Stimulated activated effector memory CD8-positive, alpha-beta T cell treated with anti-CD3 and anti-CD28 coated beads, Interleukin-12 subunit alpha, Interleukin-12 subunit beta, amount 100 ng/mL, for 72 hours (primary cell): ENCODE data around the gene WAS.
A peak's percentile ranks its signal among the peaks of the same experiment; 100 is the strongest.
"Not testable (repeated sequence)": the region's sequence is repeated elsewhere in the genome, so short reads cannot be mapped to it uniquely, and the experiment has no call there.

ENCODE experiments used
- ATAC-seq: fragments of 150-1000 bp; cut with Tn5 transposase; 2 replicates; pipeline ENCODE4 v1.10.0; 2021
- DNase-seq, 2 donors: peaks; one replicate each; pipeline ENCODE4 v3.0.0; 2021 to 2022; ENCODE audit warnings: low spot score in 2 of 2
- H3K27ac Mint-ChIP-seq: one replicate; pipeline ENCODE4 v1.8.0; 2022; ENCODE audit warnings: mild to moderate bottlenecking, mixed read lengths
- H3K36me3 Mint-ChIP-seq: one replicate; pipeline ENCODE4 v1.8.0; 2022; ENCODE audit warnings: mild to moderate bottlenecking, mixed read lengths
- H3K4me1 Mint-ChIP-seq: one replicate; pipeline ENCODE4 v1.8.0; 2022; ENCODE audit warnings: mixed read lengths
- H3K4me3 Mint-ChIP-seq: one replicate; pipeline ENCODE4 v1.8.0; 2022; ENCODE audit warnings: mild to moderate bottlenecking, mixed read lengths
- H3K9me3 Mint-ChIP-seq: one replicate; pipeline ENCODE4 v1.8.0; 2022; ENCODE audit warnings: mixed read lengths

WAS gene

DNA sequence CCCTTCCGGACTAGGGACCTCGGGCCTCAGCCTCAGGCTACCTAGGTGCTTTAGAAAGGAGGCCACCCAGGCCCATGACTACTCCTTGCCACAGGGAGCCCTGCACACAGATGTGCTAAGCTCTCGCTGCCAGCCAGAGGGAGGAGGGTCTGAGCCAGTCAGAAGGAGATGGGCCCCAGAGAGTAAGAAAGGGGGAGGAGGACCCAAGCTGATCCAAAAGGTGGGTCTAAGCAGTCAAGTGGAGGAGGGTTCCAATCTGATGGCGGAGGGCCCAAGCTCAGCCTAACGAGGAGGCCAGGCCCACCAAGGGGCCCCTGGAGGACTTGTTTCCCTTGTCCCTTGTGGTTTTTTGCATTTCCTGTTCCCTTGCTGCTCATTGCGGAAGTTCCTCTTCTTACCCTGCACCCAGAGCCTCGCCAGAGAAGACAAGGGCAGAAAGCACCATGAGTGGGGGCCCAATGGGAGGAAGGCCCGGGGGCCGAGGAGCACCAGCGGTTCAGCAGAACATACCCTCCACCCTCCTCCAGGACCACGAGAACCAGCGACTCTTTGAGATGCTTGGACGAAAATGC, at the start of gene WAS:
Gene WAS, plus strand, starts transcription at position 389 of the 572 bp plus-strand sequence. Its CDS starts 55 bp downstream, at position 444.
- peak; percentile 12 to 64 for DNase-seq
- Mint-ChIP-seq H3K4me1 (peaks cover 38% of the 10 kb centered on the region), H3K36me3 (peaks cover 46% of the 10 kb centered on the region), H3K27ac (peak within 1 kb of the TSS; percentile 97), H3K9me3 (no peaks in the 10 kb centered on the region), H3K4me3 (peak within 1 kb of the TSS; percentile 93)
- ATAC-seq = peak; percentile 89

DNA sequence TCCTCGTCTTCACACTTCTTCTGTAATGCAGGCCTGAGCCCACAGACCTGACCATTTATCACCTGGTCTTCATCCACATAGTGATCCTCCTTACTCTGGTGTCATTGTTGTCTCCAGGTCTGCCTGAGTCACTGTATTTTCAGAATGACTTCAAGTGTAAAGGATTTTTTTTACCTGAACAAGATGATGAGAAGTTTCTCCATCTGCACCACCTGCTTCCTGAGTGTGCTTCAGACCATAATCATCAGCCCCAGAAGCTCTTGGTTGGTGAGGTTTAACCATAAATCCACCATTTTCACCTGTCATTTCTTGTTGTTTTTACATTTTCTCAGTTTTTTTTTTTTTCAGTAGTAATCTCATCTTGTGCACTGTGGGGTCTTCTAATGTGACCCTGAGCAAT, 47.3 kb upstream of the WAS start:
- Mint-ChIP-seq H3K4me1 (no peaks in the 10 kb centered on the region), H3K27ac (no peak overlapping the region), H3K36me3 (no peaks in the 10 kb centered on the region), H3K4me3 (no peak overlapping the region), H3K9me3 (no peaks in the 10 kb centered on the region)
- DNase-seq = no peak
- ATAC-seq = no peak

DNA sequence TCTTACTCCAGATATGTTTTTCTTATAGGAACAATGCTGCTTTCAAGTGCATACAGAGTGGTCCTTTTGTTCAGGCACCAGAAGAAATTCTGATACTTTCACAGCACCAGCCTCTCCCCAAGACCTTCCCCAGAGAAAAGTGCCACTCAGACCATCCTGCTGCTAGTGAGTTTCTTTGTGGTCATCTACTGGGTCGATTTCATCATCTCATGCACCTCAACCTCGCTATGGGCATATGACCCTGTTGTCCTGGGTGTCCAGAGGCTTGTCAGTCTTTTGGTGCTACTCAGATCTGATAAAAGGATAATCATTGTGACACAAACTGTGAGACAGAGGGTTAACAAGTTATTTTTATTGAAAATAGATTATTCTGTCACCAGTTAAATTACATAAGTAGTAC, 46.8 kb upstream of the WAS start:
- DNase-seq (no peak), ATAC-seq (no peak)
- Mint-ChIP-seq H3K4me3 (no peak overlapping the region), H3K9me3 (no peaks in the 10 kb centered on the region), H3K27ac (no peak overlapping the region), H3K4me1 (no peaks in the 10 kb centered on the region), H3K36me3 (no peaks in the 10 kb centered on the region)

DNA sequence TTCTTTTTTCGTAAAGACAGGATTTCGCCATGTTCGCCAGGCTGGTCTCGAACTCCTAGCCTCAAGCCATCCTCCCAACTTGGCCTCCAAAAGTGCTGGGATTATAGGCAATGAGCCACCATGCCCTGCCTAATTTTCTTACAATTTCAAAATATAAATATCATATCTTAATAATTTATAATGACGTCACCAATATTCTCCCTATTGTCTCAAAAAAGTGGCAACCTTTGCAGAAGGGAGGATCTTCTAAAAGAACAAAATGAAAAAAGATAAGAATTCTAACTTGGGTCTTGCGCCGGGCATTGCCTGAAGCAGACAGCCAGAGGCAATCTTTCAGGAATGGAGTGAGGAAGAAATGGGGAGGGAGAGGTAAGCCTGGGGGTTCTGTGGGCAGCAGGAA, 37.9 kb upstream of the WAS start:
- Mint-ChIP-seq H3K4me1 (no peaks in the 10 kb centered on the region), H3K36me3 (no peaks in the 10 kb centered on the region), H3K27ac (no peak overlapping the region), H3K9me3 (no peaks in the 10 kb centered on the region), H3K4me3 (no peak overlapping the region)
- ATAC-seq (no peak), DNase-seq (no peak)

- Mint-ChIP-seq H3K9me3 (no peaks in the 10 kb centered on the region), H3K36me3 (no peaks in the 10 kb centered on the region), H3K27ac (no peak overlapping the region), H3K4me3 (no peak overlapping the region), H3K4me1 (no peaks in the 10 kb centered on the region)
- ATAC-seq = peak; percentile 65
- peak in 1 of 2 donors; percentile 46 for DNase-seq
Observed at GRCh38 chrX:48648336-48648751, 35.3 kb upstream of the WAS start.

DNA sequence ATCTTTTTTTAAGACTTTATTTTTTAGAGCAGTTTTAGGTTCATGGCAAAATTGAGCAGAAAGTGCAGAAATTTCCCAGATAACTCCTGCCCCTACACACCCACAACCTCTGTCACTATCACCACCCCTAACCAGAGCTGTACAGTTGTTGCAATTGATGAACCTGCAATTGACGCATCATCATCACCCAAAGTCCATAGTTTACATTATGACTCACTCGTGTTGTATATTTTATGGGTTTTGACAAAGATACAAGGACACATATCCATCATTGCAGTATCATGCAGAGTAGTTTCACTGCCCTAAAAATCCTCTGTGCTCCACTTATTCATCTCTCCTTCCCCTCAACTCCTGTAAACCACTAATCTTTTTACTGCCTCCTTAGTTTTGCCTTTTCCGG, 34.5 kb upstream of the WAS start:
- no peak overlapping the region for H3K27ac Mint-ChIP-seq
- no peak for DNase-seq
- no peaks in the 10 kb centered on the region for H3K9me3 Mint-ChIP-seq
- ATAC-seq = no peak
- H3K4me1 Mint-ChIP-seq = no peaks in the 10 kb centered on the region
- H3K36me3 Mint-ChIP-seq = no peaks in the 10 kb centered on the region
- no peak overlapping the region for H3K4me3 Mint-ChIP-seq

- H3K4me1 Mint-ChIP-seq, DNase-seq, ATAC-seq, H3K27ac Mint-ChIP-seq, H3K9me3 Mint-ChIP-seq, H3K4me3 Mint-ChIP-seq, H3K36me3 Mint-ChIP-seq: not testable (repeated sequence)
Observed at GRCh38 chrX:48652055-48652579, 31.5 kb upstream of the WAS start.

DNA sequence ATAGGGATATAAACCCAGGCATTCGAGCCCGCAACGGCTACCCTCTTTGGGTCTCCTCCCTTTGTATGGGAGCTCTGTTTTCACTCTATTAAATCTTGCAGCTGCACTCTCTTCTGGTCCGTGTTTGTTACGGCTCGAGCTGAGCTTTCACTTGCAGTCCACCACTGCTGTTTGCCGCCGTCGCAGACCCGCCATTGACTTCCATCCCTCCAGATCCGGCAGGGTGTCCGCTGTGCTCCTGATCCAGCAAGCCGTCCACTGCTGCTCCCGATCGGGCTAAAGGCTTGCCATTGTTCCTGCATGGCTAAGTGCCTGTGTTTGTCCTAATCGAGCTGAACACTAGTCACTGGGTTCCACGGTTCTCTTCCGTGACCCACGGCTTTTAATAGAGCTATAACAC, 28.9 kb upstream of the WAS start:
- H3K4me1 Mint-ChIP-seq, ATAC-seq: not testable (repeated sequence)

DNA sequence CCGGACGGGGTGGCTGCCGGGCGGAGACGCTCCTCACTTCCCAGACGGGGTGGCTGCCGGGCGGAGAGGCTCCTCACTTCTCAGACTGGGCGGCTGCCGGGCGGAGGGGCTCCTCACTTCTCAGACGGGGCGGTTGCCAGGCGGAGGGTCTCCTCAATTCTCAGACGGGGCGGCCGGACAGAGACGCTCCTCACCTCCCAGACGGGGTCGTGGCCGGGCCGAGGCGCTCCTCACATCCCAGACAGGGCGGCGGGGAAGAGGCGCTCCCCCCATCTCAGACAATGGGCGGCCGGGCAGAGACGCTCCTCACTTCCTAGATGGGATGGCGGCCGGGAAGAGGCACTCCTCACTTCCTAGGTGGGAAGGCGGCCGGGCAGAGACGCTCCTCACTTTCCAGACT, 23.9 kb upstream of the WAS start:
- peaks cover 12% of the 10 kb centered on the region for H3K4me1 Mint-ChIP-seq
- H3K36me3 Mint-ChIP-seq, H3K27ac Mint-ChIP-seq, H3K4me3 Mint-ChIP-seq, ATAC-seq, DNase-seq, H3K9me3 Mint-ChIP-seq: not testable (repeated sequence)

More for the DNA sequence above, 28.9 kb upstream of the WAS start:
- H3K9me3 Mint-ChIP-seq, H3K36me3 Mint-ChIP-seq, H3K4me3 Mint-ChIP-seq, DNase-seq, H3K27ac Mint-ChIP-seq: not testable (repeated sequence)

GRCh38 chrX:48663241-48663640, 20.4 kb upstream of the WAS start:
- peak; percentile 76 for ATAC-seq
- Mint-ChIP-seq H3K4me3 (no peak overlapping the region), H3K9me3 (no peaks in the 10 kb centered on the region), H3K36me3 (no peaks in the 10 kb centered on the region), H3K4me1 (peaks cover 12% of the 10 kb centered on the region), H3K27ac (no peak overlapping the region)
- DNase-seq = no peak

- ATAC-seq (peak; percentile 66), DNase-seq (no peak)
- Mint-ChIP-seq H3K27ac (no peak overlapping the region), H3K36me3 (no peaks in the 10 kb centered on the region), H3K9me3 (no peaks in the 10 kb centered on the region), H3K4me1 (peaks cover 12% of the 10 kb centered on the region), H3K4me3 (no peak overlapping the region)
Observed at GRCh38 chrX:48664156-48664555, 19.4 kb upstream of the WAS start.

DNA sequence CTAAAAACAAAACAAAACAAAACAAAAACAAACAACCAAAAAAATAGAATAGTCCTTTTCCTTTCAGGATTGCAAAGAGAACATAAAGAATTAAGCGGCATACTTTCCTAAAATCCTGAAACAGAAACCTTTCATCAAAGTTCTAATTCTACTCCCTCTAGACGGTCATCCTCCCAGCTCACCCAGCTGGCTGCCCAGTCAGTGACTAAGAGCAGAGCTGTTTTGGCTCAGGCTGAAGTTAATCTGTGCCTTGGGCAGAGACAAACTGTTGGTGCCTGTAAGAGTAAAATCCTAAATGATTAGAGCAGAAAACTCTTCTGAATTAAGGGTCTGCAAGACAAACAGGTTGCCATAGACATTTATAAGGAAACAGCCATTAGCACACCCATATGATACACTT, 17.6 kb upstream of the WAS start:
- DNase-seq (no peak), ATAC-seq (no peak)
- Mint-ChIP-seq H3K4me3 (no peak overlapping the region), H3K4me1 (peaks cover 6% of the 10 kb centered on the region), H3K9me3 (no peaks in the 10 kb centered on the region), H3K36me3 (no peaks in the 10 kb centered on the region), H3K27ac (no peak overlapping the region)

GRCh38 chrX:48666649-48667048, 16.9 kb upstream of the WAS start:
- Mint-ChIP-seq H3K4me1 (no peaks in the 10 kb centered on the region), H3K36me3 (no peaks in the 10 kb centered on the region), H3K4me3 (no peak overlapping the region), H3K27ac (no peak overlapping the region), H3K9me3 (no peaks in the 10 kb centered on the region)
- ATAC-seq (no peak), DNase-seq (no peak)

- no peak overlapping the region for H3K4me3 Mint-ChIP-seq
- DNase-seq (no peak), ATAC-seq (no peak)
- H3K4me1 Mint-ChIP-seq = no peaks in the 10 kb centered on the region
- H3K9me3 Mint-ChIP-seq = no peaks in the 10 kb centered on the region
- H3K36me3 Mint-ChIP-seq = no peaks in the 10 kb centered on the region
- H3K27ac Mint-ChIP-seq = no peak overlapping the region
Observed at GRCh38 chrX:48667509-48667908, 16.1 kb upstream of the WAS start.

GRCh38 chrX:48668187-48668586, 15.4 kb upstream of the WAS start:
- not testable (repeated sequence) for H3K27ac Mint-ChIP-seq, H3K36me3 Mint-ChIP-seq, H3K4me1 Mint-ChIP-seq, ATAC-seq, H3K4me3 Mint-ChIP-seq, DNase-seq, H3K9me3 Mint-ChIP-seq

DNA sequence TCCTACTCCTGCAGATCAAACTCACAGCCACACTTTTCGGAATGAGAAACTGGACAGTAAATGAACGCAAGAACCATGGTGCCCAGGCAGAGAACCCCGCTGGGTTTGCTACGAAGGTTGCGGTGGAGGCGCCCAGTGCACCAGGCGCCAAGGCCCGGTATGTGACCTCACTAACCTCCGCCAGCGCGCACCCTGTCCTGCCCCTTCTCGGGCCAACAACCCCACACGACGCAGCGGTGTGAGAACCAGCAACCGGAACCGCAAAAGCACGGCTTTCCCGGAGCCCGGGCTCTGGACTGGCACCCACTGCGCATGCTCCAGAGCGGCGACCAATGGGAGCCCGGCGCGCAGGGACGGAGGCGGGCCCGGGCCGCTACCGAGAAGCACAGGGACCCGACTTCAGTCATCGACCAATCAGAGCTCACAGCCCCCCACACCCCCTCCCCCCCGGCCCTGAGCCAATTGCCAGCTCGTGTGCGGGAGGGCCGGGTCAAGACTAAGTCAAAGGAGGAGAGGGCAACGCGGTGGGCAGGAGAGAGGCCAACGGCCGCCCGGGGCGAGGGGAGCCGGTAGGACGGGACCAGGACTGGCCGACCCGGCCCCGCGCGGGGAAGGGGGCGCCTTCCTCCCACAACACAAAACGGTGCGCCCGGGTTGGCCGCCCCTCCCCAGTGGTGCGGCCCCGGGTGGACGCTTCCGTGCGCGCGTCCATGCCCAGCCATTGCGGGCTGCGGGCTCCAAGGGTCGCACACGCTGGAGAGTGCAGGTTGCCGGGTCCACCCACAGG, 7.3 kb upstream of the WAS start:
- no peaks in the 10 kb centered on the region for H3K36me3 Mint-ChIP-seq
- ATAC-seq (peak; percentile 96), DNase-seq (peak; percentile 74 to 91)
- no peaks in the 10 kb centered on the region for H3K9me3 Mint-ChIP-seq
- peaks cover 16% of the 10 kb centered on the region for H3K4me1 Mint-ChIP-seq
- peak overlapping the region; percentile 89 for H3K27ac Mint-ChIP-seq
- H3K4me3 Mint-ChIP-seq = peak overlapping the region; percentile 83
